Stimulated activated CD4-positive, alpha-beta T cell treated with anti-CD3 and anti-CD28 coated beads, Interleukin-2, amount 100 ng/mL, for 4 hours (primary cell): ENCODE measurements around the gene EHMT1.

Experiments used
- DNase-seq: peaks from one replicate; pipeline ENCODE4 v3.0.0-alpha.2; 2020; ENCODE audit warnings: low read depth

EHMT1 gene

GRCh38 chr9:137784641-137785513, 166.1 kb downstream of the EHMT1 start:
- DNase-seq: no peak

DNA sequence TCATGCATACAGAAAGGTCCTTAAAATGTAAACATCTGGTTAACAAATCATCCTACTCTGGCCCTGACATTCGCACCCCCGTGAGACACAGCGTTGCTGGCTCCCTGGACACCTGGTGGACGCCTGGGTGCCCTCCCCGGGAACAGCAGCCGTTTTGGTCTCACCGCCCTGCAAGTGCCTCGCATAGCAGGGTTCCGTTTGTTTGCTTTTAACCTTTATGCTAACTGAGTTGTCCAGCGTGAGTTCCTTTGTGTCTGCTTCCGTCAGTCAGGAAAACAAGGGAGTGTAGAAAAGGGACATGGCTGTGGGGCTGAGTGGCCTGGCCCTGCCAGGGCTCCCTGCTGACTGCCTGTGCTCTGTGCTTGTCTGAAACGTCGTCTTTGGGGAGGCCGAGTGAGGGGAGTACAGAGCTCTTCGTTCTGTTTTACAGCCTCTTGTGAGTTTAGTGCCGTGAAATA, 166.9 kb downstream of the EHMT1 start:
- no peak for DNase-seq

- DNase-seq: no peak
Observed at GRCh38 chr9:137786511-137786920, 167.7 kb downstream of the EHMT1 start.

- no peak for DNase-seq
Observed at GRCh38 chr9:137787381-137787780, 168.6 kb downstream of the EHMT1 start.

GRCh38 chr9:137787786-137788505, 169.1 kb downstream of the EHMT1 start:
- no peak for DNase-seq

- DNase-seq: no peak
Observed at GRCh38 chr9:137788561-137789294, 169.9 kb downstream of the EHMT1 start.

GRCh38 chr9:137789295-137789895, 170.6 kb downstream of the EHMT1 start:
- no peak for DNase-seq

DNA sequence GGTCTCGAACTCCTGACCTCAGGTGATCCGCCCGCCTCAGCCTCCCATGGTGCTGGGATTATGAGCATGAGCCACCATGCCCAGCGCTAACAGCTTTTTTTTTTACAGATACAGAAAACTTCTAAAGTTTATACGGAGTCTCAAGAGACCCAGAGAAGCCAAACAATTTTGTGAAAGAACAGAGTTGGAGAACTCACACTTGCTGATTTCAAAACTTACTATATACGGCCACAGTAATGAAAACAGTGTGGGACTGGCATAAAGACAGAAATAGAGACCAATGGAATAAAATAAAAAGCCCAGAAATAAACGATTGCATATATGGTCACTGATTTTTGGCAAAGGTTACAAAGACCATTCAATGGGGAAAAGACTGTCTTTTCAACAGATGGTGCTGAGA, 173.1 kb downstream of the EHMT1 start:
- no peak for DNase-seq

GRCh38 chr9:137793196-137793841, 174.5 kb downstream of the EHMT1 start:
- no peak for DNase-seq

DNA sequence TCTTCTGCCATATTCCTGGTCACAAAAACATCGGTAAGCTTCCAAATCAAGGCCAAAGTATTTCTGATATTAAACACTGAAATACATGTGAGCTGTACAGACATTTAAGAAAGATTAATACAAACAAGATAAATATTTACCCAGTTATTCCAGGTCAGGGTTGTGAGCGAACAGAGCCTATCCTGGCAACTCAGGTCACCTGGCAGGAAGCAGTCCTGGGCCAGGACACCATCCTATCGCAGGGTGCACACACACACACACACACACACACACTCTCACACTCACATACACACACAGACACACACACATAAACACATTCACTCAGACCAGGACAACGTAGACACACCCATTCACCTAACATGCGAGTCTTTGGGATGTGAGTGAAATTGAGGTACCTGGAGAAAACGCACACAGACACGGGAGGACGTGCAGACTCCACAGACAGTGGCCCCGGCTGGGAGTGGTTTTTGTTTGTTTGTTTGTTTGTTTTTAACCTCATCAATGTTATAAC, 176.4 kb downstream of the EHMT1 start:
- no peak for DNase-seq

DNA sequence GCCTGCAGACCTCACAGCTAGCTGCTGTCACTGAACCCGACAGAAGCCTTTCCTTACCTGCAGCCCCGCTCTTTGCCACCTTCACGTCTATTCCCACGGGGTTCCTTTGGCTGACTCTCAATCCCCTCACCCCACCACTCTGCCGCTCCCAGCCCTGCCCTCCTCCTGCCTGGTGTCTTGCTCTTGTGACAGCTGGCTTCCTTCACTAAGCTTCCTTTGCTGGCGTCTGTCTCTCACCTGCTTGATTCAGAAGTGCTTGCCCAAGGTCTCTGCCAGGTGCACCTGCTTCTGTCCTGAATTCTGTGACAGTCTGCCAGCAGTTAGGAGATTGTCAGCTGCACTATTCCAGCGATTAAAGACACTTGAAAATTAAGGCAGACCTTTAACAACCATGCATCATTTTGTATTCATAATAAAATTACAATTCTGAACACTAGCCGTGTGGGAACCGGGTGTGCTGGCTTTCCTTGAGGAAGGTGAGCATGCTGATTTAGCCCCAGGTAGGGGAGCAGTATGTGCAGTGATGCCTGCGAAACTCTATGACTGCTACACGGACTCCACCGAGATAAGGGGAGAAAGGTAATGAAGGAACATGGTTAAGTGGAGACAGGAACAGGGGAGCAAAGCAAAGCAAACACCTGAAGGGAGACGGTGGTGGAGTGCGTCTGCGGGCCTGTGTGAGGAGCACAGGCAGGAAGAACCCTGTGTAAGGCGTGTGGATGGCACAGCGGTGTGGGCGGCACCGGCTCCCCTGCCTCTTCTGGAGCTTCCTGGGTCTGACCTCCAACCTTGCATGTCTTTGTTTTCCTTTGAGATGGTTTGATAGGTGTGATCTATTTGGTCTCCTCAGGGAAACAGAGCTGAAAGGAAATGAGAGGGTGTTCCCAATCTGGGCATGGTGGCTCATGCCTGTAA, 178.7 kb downstream of the EHMT1 start:
- DNase-seq: no peak

- DNase-seq: no peak
Observed at GRCh38 chr9:137798142-137798541, 179.3 kb downstream of the EHMT1 start.

DNA sequence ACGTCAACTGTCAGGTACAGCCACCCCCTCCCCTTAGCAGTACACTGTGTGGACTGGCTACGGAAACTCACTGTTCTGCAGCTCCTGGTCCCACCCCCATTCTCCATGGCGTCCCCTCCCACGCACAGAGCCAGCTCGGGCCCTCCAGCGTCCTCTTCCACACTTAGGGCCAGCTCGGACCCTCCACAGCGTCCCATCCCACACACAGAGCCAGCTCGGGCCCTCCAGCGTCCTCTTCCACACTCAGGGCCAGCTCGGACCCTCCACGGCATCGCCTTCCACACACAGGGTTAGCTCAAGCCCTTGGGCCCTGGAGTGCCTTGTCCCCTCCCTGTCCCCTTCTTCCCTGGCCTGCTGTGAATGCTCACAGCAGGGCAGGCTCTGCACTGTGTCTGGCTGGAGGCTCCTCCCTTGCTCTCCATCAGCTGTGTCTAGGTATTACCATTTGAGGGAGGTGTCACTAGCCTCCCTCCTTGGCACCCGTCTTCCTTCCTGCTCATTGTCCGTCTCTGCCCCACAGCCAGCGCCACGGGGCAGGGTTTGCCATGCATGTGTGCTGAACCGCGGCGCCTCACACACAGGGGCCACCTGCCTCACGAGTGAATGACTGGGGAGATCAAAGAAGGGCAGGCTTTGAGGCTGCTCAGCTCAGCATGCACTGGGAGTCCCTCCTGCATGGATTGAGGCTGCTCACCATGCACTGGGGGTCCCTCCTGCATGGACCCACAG, 180.3 kb downstream of the EHMT1 start:
- no peak for DNase-seq

DNA sequence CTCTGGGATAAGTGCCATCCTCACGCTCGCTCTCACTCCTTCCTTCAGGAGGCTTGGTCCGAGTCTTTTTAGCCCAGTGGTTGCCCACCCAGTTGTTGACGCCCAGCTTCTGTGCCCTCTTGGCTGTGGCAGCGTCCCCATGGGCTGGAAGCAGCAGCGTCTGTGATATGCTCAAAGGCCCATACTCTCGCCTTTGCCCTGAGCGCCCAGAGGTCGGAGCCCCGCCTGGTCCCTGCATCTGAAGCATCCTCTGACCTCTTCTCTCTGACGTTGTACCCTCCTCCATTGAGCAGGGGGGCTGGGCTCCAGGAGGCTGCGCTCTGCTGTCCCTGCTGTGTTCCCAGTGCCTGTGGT, 180.8 kb downstream of the EHMT1 start:
- DNase-seq: no peak

DNA sequence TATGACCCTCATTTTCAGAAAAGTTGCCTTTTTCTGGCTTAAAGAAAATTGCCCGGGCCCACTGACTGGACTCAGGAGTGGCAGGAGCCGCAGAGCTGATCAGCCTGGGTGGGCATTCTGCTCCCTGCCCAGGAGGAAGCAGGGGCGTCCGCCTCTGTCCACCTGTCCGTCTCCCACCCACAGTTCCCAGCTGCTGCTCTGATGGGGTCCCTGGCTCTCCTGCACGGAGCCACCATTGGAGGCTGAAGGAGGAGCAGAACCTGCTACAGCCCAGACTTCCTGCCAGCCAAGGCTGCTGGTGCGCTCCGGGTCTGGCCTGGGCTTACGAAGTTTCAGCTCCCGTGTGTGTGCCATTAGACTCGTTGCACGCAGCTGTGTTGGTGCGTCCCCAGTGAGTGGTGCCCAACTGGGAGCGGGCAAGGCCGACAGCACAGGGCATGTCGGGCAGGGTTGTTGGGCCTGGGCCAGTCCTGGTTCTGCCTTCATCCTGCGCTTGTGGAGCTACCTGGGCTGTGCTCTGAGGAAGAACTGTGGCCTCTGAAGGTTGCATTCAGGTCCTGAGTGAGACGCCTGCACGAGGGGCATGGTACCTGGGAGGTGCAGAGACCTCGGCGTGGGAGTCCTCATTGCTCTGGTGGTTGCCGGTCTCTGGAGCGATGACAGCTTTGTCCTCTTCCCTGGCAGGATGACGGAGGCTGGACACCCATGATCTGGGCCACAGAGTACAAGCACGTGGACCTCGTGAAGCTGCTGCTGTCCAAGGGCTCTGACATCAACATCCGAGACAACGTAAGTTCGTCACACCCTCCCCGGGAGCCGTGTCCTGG, 181.6 kb downstream of the EHMT1 start:
- DNase-seq: no peak

DNA sequence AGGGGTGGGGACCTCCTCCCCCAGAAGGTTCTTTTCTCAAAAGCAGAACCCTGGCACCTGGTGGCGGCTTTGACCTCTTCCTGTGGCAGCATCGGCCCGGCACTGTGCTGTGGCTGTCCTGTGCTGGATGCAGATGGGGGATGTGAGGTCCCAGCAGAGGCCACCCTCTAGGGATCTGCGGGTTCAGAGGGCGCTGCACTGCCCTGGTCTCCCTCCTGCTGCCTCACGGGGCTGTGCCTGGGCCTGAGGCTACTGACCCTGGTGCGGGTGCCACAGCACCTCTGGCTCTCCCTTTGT, 182.2 kb downstream of the EHMT1 start:
- DNase-seq: no peak

- no peak for DNase-seq
Observed at GRCh38 chr9:137802021-137802420, 183.2 kb downstream of the EHMT1 start.

DNA sequence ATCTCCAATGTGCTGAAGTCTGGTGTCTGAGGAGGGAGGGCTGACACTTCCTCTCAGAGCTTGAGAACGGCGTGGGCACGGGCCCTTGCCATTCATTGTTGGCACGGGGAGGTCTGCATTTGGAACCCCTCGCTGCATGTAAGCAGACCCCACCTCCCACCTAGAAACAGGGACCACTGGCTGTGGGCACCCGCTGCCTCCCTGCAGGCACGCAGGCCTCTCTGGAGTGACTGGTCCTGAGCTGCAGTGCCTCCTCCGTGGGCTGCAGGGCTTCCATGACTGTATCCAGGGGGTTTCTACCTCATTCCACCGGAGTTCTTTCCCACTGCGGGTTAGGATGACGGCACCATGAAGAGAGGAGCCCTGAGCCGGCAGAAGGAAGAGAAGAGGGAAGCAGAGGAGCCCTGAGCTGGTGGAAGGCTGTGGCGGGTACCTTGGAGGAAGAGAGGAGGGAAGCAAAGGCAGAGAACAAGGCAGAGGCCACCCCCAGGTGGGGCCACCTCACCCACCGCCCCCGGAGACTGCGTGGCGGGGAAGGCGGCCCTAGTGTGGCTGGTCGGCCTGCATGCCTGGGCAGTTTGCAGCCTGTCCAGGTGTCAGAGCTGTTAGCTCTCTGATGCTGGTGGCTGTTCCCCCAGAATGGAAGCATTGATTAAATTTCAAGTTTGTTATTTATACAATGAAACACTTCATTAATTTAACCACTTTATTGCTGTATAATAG, 183.9 kb downstream of the EHMT1 start:
- DNase-seq: no peak
